ENCODE results near the gene TPSAB1.

DNA sequence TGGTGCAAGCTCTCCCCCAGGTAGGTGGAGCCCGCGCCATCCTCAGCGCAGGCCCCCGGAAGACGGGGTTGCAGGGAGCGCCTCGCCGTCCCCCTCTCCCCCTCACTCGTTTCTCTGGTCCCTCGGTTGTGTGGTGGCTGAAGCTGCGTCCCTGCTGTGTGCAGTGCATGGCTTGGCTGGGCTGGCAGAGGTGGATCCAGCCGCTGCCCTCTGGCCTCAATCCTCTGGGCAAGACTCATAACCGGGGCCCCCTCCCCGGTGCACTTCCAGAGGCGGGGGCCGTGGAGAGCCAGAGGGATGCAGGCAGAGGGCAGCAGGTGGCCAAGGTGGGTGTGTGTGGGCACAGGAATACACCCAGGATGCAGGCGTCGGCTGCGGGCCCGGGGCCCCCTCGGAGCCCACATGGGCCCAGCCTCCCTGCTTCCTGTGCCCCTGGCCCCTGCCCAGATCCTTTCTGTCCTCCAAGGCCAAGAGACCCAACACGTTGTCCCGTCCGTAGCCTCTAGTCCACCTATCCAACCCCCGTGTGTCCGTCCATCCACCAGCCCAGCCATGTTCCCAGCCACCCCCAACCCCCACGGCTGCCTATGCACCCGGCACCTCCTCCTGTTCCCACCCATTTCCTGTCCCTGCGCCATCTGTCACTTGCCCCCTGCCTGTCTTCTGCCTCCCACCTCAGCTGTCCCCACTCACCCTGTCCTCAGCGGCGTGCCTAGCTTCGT lies 24.8 kb upstream of the TPSAB1 start:
- TF ChIP-seq POLR2AphosphoS5 (IDR thresholded peaks at IDR 0.05; ENCODE audit: low read depth, low read length) = no peak
- no peak for TF ChIP-seq POLR2A (IDR thresholded peaks at IDR 0.05; ENCODE audit: borderline replicate concordance, extremely low read depth, insufficient read depth, insufficient read length)
- no peak for TF ChIP-seq ZNF274 (IDR thresholded peaks at IDR 0.05; ENCODE audit: low read depth, low read length)
- TF ChIP-seq YY1 (IDR thresholded peaks at IDR 0.05; ENCODE audit: extremely low read depth, insufficient replicate concordance, low read depth, low read length) = no peak
- TF ChIP-seq, protein P1, sequence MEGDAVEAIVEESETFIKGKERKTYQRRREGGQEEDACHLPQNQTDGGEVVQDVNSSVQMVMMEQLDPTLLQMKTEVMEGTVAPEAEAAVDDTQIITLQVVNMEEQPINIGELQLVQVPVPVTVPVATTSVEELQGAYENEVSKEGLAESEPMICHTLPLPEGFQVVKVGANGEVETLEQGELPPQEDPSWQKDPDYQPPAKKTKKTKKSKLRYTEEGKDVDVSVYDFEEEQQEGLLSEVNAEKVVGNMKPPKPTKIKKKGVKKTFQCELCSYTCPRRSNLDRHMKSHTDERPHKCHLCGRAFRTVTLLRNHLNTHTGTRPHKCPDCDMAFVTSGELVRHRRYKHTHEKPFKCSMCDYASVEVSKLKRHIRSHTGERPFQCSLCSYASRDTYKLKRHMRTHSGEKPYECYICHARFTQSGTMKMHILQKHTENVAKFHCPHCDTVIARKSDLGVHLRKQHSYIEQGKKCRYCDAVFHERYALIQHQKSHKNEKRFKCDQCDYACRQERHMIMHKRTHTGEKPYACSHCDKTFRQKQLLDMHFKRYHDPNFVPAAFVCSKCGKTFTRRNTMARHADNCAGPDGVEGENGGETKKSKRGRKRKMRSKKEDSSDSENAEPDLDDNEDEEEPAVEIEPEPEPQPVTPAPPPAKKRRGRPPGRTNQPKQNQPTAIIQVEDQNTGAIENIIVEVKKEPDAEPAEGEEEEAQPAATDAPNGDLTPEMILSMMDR (IDR thresholded peaks at IDR 0.05 in 2 of 3, conservative IDR thresholded peaks at IDR 0.05 in 1 of 3; ENCODE audit: borderline replicate concordance in 1 of 3, insufficient read depth in 1 of 3, low read depth in 2 of 3, low read length in 2 of 3) = no peak
- no peak for TF ChIP-seq SP1 (IDR thresholded peaks at IDR 0.05; ENCODE audit: low read depth)
- no peak for TF ChIP-seq EZH2phosphoT487 (IDR thresholded peaks at IDR 0.05; ENCODE audit: borderline replicate concordance)
- TF ChIP-seq RAD21 (IDR thresholded peaks at IDR 0.05; ENCODE audit: low read depth) = no peak
- TF ChIP-seq SIN3A (IDR thresholded peaks at IDR 0.05; ENCODE audit: low read depth) = no peak
- no peak for TF ChIP-seq TCF7L2 (IDR thresholded peaks at IDR 0.05; ENCODE audit: borderline replicate concordance, extremely low read depth, insufficient read depth, insufficient read length)
- TF ChIP-seq, protein P2, sequence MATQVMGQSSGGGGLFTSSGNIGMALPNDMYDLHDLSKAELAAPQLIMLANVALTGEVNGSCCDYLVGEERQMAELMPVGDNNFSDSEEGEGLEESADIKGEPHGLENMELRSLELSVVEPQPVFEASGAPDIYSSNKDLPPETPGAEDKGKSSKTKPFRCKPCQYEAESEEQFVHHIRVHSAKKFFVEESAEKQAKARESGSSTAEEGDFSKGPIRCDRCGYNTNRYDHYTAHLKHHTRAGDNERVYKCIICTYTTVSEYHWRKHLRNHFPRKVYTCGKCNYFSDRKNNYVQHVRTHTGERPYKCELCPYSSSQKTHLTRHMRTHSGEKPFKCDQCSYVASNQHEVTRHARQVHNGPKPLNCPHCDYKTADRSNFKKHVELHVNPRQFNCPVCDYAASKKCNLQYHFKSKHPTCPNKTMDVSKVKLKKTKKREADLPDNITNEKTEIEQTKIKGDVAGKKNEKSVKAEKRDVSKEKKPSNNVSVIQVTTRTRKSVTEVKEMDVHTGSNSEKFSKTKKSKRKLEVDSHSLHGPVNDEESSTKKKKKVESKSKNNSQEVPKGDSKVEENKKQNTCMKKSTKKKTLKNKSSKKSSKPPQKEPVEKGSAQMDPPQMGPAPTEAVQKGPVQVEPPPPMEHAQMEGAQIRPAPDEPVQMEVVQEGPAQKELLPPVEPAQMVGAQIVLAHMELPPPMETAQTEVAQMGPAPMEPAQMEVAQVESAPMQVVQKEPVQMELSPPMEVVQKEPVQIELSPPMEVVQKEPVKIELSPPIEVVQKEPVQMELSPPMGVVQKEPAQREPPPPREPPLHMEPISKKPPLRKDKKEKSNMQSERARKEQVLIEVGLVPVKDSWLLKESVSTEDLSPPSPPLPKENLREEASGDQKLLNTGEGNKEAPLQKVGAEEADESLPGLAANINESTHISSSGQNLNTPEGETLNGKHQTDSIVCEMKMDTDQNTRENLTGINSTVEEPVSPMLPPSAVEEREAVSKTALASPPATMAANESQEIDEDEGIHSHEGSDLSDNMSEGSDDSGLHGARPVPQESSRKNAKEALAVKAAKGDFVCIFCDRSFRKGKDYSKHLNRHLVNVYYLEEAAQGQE (IDR thresholded peaks at IDR 0.05; ENCODE audit: low read depth) = no peak
- TF ChIP-seq, protein P3, sequence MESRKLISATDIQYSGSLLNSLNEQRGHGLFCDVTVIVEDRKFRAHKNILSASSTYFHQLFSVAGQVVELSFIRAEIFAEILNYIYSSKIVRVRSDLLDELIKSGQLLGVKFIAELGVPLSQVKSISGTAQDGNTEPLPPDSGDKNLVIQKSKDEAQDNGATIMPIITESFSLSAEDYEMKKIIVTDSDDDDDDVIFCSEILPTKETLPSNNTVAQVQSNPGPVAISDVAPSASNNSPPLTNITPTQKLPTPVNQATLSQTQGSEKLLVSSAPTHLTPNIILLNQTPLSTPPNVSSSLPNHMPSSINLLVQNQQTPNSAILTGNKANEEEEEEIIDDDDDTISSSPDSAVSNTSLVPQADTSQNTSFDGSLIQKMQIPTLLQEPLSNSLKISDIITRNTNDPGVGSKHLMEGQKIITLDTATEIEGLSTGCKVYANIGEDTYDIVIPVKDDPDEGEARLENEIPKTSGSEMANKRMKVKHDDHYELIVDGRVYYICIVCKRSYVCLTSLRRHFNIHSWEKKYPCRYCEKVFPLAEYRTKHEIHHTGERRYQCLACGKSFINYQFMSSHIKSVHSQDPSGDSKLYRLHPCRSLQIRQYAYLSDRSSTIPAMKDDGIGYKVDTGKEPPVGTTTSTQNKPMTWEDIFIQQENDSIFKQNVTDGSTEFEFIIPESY (IDR thresholded peaks at IDR 0.05; ENCODE audit: extremely low read depth, insufficient replicate concordance, low read length) = no peak
- no peak for TF ChIP-seq CEBPB (IDR thresholded peaks at IDR 0.05; ENCODE audit: low read depth)

Measured in HCT116 (cell line).